Lower lobe of right lung (tissue), 2 donors: ENCODE results near the gene PAFAH1B1. TPM values are rescaled to one million over a fixed set of nuclear protein-coding genes. Genes with fewer than 3 reads are reported as not detected.
"Not testable (repeated sequence)": the region's sequence is repeated elsewhere in the genome, so short reads cannot be mapped to it uniquely, and the experiment has no call there.

Experiments used
- ATAC-seq, 2 donors: fragments of 200-7000 bp; cut with Tn5 transposase; one replicate each; pipeline ENCODE4 v1.9.1; 2020 to 2022; ENCODE audit warnings: mild to moderate bottlenecking in 2 of 2, moderate library complexity in 2 of 2
- DNase-seq: peaks from one replicate; pipeline ENCODE4 v3.0.0-alpha.2; 2020
- H3K27ac ChIP-seq: fragments of 200-600 bp; one replicate; pipeline ENCODE4 v1.8.0; 2022
- H3K27me3 ChIP-seq: fragments of 200-600 bp; one replicate; pipeline ENCODE4 v1.8.0; 2022; ENCODE audit warnings: low read depth
- H3K36me3 ChIP-seq: fragments of 200-600 bp; one replicate; pipeline ENCODE4 v1.8.0; 2022; ENCODE audit warnings: mild to moderate bottlenecking
- H3K4me1 ChIP-seq: fragments of 200-600 bp; one replicate; pipeline ENCODE4 v1.8.0; 2022
- H3K4me3 ChIP-seq: fragments of 200-600 bp; one replicate; pipeline ENCODE4 v1.8.0; 2022; ENCODE audit warnings: mild to moderate bottlenecking
- H3K9me3 ChIP-seq: fragments of 200-600 bp; one replicate; pipeline ENCODE4 v1.8.0; 2022
- intact Hi-C: fragments of 100-400 bp; cut with DNase I; formaldehyde crosslinking; loops from one replicate; pipeline ENCODE4 v1.11.0; 2022
- long read RNA-seq: library from polyadenylated mRNA; unstranded; transcript quantifications from one replicate; pipeline ENCODE4 v2.0.0, GENCODE V29; 2021
- total RNA-seq: library from RNA; stranded (reverse); fragmentation: NEBNext Ultra II Directional; extraction: Animal tissue kit (Norgen Biotek cat#: 25700); gene quantifications from one replicate; pipeline ENCODE4 v1.2.1, GENCODE V29; 2021
- TF ChIP-seq, protein P1 (sequence below): fragments of 200-600 bp; IDR thresholded peaks from one replicate; pipeline ENCODE4 v1.8.0; 2022; ENCODE audit warnings: antibody characterized with exemption, mild to moderate bottlenecking
- donor health status: DM: no; HTN: yes; CAD: no; lungs with severe emphysema.

The PAFAH1B1 gene
- total RNA-seq = 129 TPM
- long read RNA-seq, full-length matches to known transcripts = 39 of 79 reads
- long read RNA-seq, partial matches to known transcripts = 6 of 79 reads
- long read RNA-seq, other reads (novel, unspliced or antisense) = 34 of 79 reads

DNA sequence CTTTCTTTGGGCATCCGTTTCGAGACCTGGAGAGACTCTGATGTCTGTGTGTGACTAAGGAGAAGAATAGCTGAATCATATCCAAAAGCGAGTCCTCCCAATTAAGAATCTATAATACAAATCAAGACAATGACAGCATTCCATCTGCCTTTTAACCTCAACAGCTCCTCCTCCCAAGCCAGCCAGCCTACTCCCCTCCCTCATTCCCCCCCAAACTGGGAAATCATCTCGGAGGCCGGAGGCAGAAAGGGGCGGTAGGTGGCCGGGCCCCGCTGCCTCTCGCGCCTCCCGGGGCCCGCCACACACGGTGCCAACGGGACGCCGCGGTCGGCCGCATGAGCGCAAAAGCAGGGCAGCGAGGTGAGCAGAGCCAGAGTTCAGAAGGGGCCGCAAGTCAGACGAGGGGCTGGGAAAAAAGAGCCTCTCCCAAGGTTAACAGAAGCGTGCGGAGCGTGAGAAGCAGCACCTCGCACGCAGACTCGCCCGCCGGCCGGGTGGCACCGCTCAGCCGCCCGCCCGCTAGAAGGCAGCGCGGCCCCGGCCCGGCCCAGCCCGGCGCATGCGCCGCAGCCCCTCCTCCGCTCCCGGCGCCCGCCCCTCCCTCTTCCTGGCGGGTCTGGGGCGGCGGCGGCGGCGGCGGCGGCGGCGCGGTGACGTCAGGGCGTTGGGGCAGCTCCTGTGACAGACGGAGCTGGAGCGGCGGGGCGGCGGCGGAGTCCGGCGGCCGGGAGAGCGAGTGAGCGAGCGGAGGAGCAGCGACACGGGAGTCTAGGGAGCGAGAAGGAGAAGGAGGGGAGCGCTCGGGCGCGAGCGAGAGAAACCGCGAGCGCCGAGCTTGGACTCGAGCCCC is at the start of gene PAFAH1B1:
TSS of gene PAFAH1B1 (plus strand) at position 684 of the 850 bp plus-strand sequence. CDS start 44,635 bp downstream, outside the sequence.
- TF ChIP-seq, protein P1, sequence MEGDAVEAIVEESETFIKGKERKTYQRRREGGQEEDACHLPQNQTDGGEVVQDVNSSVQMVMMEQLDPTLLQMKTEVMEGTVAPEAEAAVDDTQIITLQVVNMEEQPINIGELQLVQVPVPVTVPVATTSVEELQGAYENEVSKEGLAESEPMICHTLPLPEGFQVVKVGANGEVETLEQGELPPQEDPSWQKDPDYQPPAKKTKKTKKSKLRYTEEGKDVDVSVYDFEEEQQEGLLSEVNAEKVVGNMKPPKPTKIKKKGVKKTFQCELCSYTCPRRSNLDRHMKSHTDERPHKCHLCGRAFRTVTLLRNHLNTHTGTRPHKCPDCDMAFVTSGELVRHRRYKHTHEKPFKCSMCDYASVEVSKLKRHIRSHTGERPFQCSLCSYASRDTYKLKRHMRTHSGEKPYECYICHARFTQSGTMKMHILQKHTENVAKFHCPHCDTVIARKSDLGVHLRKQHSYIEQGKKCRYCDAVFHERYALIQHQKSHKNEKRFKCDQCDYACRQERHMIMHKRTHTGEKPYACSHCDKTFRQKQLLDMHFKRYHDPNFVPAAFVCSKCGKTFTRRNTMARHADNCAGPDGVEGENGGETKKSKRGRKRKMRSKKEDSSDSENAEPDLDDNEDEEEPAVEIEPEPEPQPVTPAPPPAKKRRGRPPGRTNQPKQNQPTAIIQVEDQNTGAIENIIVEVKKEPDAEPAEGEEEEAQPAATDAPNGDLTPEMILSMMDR = peak; percentile 10
- intact Hi-C loops = no loop called here

DNA sequence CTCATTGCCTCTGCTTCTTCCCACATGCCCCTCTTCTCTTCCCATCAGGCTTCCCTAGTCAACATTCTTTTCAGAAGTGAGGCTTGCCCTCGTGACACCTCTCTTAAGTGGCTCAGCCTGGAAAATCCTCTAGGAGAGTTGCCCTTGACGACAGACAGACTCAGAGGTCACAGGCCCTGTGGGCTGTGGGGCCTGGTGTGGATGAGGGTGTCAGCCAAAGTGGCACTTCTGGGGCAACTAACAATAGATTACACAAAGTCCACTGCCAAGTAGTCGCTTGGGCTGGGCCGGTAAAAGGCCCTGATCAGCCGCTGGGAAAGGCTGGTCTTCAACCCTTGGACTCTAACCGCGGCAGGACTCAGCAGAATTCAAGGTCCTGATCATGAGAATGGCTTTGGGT is 48.1 kb upstream of the PAFAH1B1 start:
- Histone ChIP-seq H3K36me3 (no peaks in the 10 kb centered on the region), H3K27me3 (no peaks in the 10 kb centered on the region), H3K4me3 (no peak overlapping the region), H3K27ac (peak overlapping the region; percentile 60), H3K4me1 (no peaks in the 10 kb centered on the region), H3K9me3 (no peaks in the 10 kb centered on the region)
- peak; percentile 91 to 93 for ATAC-seq
- DNase-seq = peak; percentile 73
- intact Hi-C loops = no loop called here
- TF ChIP-seq, protein P1 = no peak

More for the DNA sequence above, at the start of gene PAFAH1B1:
- Histone ChIP-seq H3K9me3 (no peaks in the 10 kb centered on the region), H3K27me3 (no peaks in the 10 kb centered on the region), H3K27ac (peak within 1 kb of the TSS; percentile 96), H3K4me3 (peak within 1 kb of the TSS; percentile 98), H3K4me1 (peaks cover 42% of the 10 kb centered on the region), H3K36me3 (no peaks in the 10 kb centered on the region)
- DNase-seq (peak; percentile 95), ATAC-seq (peak; percentile 95 to 97)

DNA sequence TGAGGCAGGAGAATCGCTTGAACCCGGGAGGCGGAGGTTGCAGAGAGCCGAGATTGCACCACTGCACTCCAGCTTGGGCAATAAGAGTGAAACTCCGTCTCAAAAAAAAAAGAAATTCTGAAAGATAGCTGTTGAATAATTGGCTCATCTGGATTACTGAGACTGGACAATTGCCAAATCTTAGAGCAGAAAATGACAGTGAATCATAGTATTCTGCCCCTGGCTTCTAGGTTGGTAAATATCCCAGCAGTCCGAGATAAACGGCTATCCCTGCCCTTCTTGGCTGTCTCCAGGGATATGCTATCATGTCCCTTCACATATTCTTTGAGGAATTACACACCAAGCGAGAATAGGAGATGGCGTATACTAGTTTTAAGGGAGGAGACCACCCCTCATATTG is 46.3 kb upstream of the PAFAH1B1 start:
- H3K4me3 ChIP-seq = no peak overlapping the region
- H3K4me1 ChIP-seq = no peaks in the 10 kb centered on the region
- no peaks in the 10 kb centered on the region for H3K36me3 ChIP-seq
- no peaks in the 10 kb centered on the region for H3K27me3 ChIP-seq
- DNase-seq (no peak), ATAC-seq (no peak)
- intact Hi-C loops = no loop called here
- TF ChIP-seq, protein P1 = no peak
- H3K9me3 ChIP-seq = no peaks in the 10 kb centered on the region
- H3K27ac ChIP-seq = no peak overlapping the region

DNA sequence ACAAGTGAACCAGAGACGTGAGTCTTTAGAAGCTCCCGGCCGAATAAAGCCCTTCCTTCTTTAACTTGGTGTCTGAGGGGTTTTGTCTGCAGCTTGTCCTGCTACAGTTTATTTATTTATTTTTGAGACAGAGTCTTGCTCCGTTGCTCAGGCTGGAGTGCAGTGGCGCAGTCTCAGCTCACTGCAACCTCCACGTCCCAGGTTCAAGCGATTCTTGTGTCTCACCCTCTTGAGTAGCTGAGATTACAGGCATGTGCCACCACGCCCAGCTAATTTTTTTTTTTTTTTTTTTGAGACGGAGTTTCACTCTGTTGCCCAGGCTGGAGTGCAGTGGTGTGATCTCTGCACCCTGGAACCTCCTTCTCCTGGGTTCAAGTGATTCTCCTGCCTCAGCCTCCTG is 45.4 kb upstream of the PAFAH1B1 start:
- DNase-seq = peak; percentile 49
- H3K36me3 ChIP-seq, H3K9me3 ChIP-seq, H3K4me1 ChIP-seq, H3K4me3 ChIP-seq, intact Hi-C loops, H3K27me3 ChIP-seq: not testable (repeated sequence)
- peak; percentile 68 to 70 for ATAC-seq
- H3K27ac ChIP-seq = peak overlapping the region; percentile 31

DNA sequence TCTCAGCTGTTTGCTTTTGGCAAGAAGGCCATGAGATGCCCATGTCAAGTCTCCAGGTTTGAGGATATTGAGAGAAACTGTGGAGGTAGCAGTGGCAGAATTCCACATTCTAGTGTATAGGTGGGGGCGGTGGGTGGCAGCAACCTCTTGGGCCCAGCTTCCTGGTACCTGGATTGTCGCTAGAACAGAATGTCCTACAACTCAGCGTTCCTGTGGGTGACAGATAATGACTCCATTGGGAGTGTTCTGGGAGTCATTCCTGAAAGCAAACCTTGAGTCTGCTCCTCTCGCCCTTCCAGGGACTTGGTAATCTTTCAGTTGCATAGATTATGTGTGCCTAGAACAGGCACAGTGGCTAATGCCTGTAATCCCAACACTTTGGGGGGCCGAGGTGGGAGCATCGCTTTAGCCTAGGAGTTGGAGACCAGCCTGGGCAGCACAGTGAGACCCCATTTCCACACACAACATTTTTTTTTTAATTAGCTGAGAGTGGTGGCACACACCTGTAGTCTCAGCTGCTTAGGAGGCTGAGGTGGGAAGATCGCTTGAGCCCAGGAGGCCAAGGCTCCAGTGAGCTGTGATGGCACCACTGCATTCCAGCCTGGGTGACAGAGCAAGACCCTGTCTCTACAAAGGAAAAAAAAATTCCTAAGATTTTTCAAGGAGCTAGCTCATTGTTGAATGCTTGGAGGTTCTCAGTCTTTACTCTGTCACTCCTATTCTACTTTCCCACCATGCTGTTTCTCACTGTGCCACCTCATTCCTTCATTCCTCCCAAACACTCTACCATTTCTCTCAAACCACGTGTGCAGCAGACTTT is 43.9 kb upstream of the PAFAH1B1 start:
- intact Hi-C loops = no loop called here
- TF ChIP-seq, protein P1 = no peak
- no peaks in the 10 kb centered on the region for H3K27me3 ChIP-seq
- no peak overlapping the region for H3K4me3 ChIP-seq
- no peaks in the 10 kb centered on the region for H3K36me3 ChIP-seq
- H3K9me3 ChIP-seq = no peaks in the 10 kb centered on the region
- ATAC-seq (peak in 1 of 2 donors; percentile 25), DNase-seq (no peak)
- no peaks in the 10 kb centered on the region for H3K4me1 ChIP-seq
- H3K27ac ChIP-seq = no peak overlapping the region
